GM23338 (cell line): ENCODE measurements around the gene SUSD3. TPM values are rescaled to one million over a fixed set of nuclear protein-coding genes. Genes with fewer than 3 reads are reported as not detected.

Experiments used
- ATAC-seq: fragments of 200-7000 bp; cut with Tn5 transposase; 3 replicates; pipeline ENCODE4 v1.9.1; 2020
- DNase-seq: peaks from one replicate; pipeline ENCODE4 v3.0.0-alpha.2; 2015; ENCODE audit warnings: low spot score
- H2AFZ ChIP-seq: fragments of 200-600 bp; sonication (generic); 2 replicates; pipeline ENCODE4 v1.8.0; 2016; ENCODE audit warnings: antibody characterized with exemption, mild to moderate bottlenecking, moderate library complexity
- H3F3A ChIP-seq: fragments of 200-600 bp; sonication (generic); replicated peaks from 2 replicates; pipeline ENCODE4 v1.8.0; 2017; ENCODE audit warnings: antibody characterized with exemption, mixed run types, low read depth
- H3K27ac ChIP-seq: fragments of 200-600 bp; sonication (generic); 2 replicates; pipeline ENCODE4 v1.6.1; 2016; ENCODE audit warnings: low read depth
- H3K27me3 ChIP-seq: fragments of 200-600 bp; sonication (generic); 2 replicates; pipeline ENCODE4 v1.8.0; 2016; ENCODE audit warnings: mild to moderate bottlenecking, mixed run types, moderate library complexity; ENCODE audit not compliant: insufficient read depth
- H3K36me3 ChIP-seq: fragments of 200-600 bp; sonication (generic); 2 replicates; pipeline ENCODE4 v1.8.0; 2016; ENCODE audit warnings: mild to moderate bottlenecking; ENCODE audit not compliant: insufficient read depth
- H3K4me1 ChIP-seq: fragments of 200-600 bp; sonication (generic); 2 replicates; pipeline ENCODE4 v1.8.0; 2016; ENCODE audit warnings: mild to moderate bottlenecking, moderate library complexity; ENCODE audit not compliant: insufficient read depth
- H3K4me2 ChIP-seq: fragments of 200-600 bp; sonication (generic); 2 replicates; pipeline ENCODE4 v1.7.1; 2017; ENCODE audit warnings: mixed run types
- H3K4me3 ChIP-seq: fragments of 200-600 bp; sonication (generic); 2 replicates; pipeline ENCODE4 v1.6.1; 2016; ENCODE audit warnings: mixed run types
- H3K79me2 ChIP-seq: fragments of 200-600 bp; sonication (generic); replicated peaks from 2 replicates; pipeline ENCODE4 v1.8.0; 2017; ENCODE audit warnings: mild to moderate bottlenecking; ENCODE audit not compliant: insufficient read depth
- H3K9me2 ChIP-seq: fragments of 200-600 bp; sonication (generic); 2 replicates; pipeline ENCODE4 v1.8.0; 2017; ENCODE audit not compliant: insufficient read depth
- H4K20me1 ChIP-seq: fragments of 200-600 bp; sonication (generic); replicated peaks from 2 replicates; pipeline ENCODE4 v1.8.0; 2017; ENCODE audit warnings: mild to moderate bottlenecking; ENCODE audit not compliant: insufficient read depth
- H3K27ac Mint-ChIP-seq: 2 replicates; pipeline ENCODE4 v1.8.0; 2020; ENCODE audit warnings: inconsistent platforms, mild to moderate bottlenecking, moderate library complexity, mixed read lengths
- H3K27me3 Mint-ChIP-seq: 3 replicates; pipeline ENCODE4 v1.8.0; 2022; ENCODE audit warnings: low read depth, mild to moderate bottlenecking, moderate library complexity, mixed read lengths, inconsistent platforms; ENCODE audit not compliant: insufficient read depth, poor library complexity
- H3K36me3 Mint-ChIP-seq: 3 replicates; pipeline ENCODE4 v1.8.0; 2021; ENCODE audit warnings: low read depth, mild to moderate bottlenecking, inconsistent platforms, moderate library complexity, mixed read lengths
- H3K4me1 Mint-ChIP-seq: 3 replicates; pipeline ENCODE4 v1.8.0; 2020; ENCODE audit warnings: mild to moderate bottlenecking, inconsistent platforms, mixed read lengths
- H3K4me3 Mint-ChIP-seq: 3 replicates; pipeline ENCODE4 v1.8.0; 2021; ENCODE audit warnings: moderate library complexity, mild to moderate bottlenecking, inconsistent platforms, mixed read lengths
- H3K9me3 Mint-ChIP-seq: 3 replicates; pipeline ENCODE4 v1.8.0; 2020; ENCODE audit warnings: moderate library complexity, mild to moderate bottlenecking, inconsistent platforms, mixed read lengths
- CREB1 ChIP-seq: fragments of 250-450 bp; sonication (Bioruptor Pico); IDR thresholded peaks from 2 replicates; pipeline ENCODE4 v1.5.0; 2020; ENCODE audit warnings: low read depth, mild to moderate bottlenecking, moderate library complexity
- CTCF ChIP-seq, 2 experiments: fragments of 200-600 bp in 1 of 2; sonication (generic) in 1 of 2; conservative IDR thresholded peaks; 2 replicates each; pipeline versions ENCODE4 v1.5.1 to v1.6.1; 2016 to 2017; ENCODE audit warnings: antibody characterized with exemption in 2 of 2, low read depth in 2 of 2, mild to moderate bottlenecking in 2 of 2, moderate library complexity in 1 of 2
- ETS1 ChIP-seq: IDR thresholded peaks from 2 replicates; pipeline ENCODE4 v1.6.1; 2016; ENCODE audit warnings: antibody characterized with exemption
- EZH2 ChIP-seq: fragments of 200-600 bp; sonication (generic); IDR thresholded peaks from one replicate; pipeline ENCODE4 v1.8.0; 2017; ENCODE audit warnings: antibody characterized with exemption, mild to moderate bottlenecking, low read depth; ENCODE audit not compliant: unreplicated experiment
- EZH2phosphoT487 ChIP-seq: fragments of 200-600 bp; sonication (generic); IDR thresholded peaks from one replicate; pipeline ENCODE4 v1.8.1; 2018; ENCODE audit warnings: antibody characterized with exemption; ENCODE audit not compliant: unreplicated experiment
- JUNB ChIP-seq: IDR thresholded peaks from one replicate; pipeline ENCODE4 v1.6.1; 2016; ENCODE audit warnings: antibody characterized with exemption; ENCODE audit not compliant: unreplicated experiment
- NANOG ChIP-seq: IDR thresholded peaks from 2 replicates; pipeline ENCODE4 v1.6.1; 2016; ENCODE audit warnings: antibody characterized with exemption, borderline replicate concordance
- POLR2AphosphoS5 ChIP-seq: IDR thresholded peaks from 2 replicates; pipeline ENCODE4 v1.6.1; 2016; ENCODE audit warnings: antibody characterized with exemption, low read depth
- REST ChIP-seq: IDR thresholded peaks from one replicate; pipeline ENCODE4 v1.6.1; 2018; ENCODE audit warnings: antibody characterized with exemption; ENCODE audit not compliant: unreplicated experiment
- STAT1 ChIP-seq: IDR thresholded peaks from one replicate; pipeline ENCODE4 v1.6.1; 2016; ENCODE audit warnings: antibody characterized with exemption; ENCODE audit not compliant: unreplicated experiment
- ZNF114 ChIP-seq: fragments of 250-450 bp; sonication (Bioruptor Pico); IDR thresholded peaks from 2 replicates; pipeline ENCODE4 v1.5.0; 2020; ENCODE audit warnings: mild to moderate bottlenecking, moderate library complexity
- ZNF331 ChIP-seq: fragments of 250-450 bp; sonication (Bioruptor Pico); IDR thresholded peaks from 2 replicates; pipeline ENCODE4 v1.5.0; 2020; ENCODE audit warnings: low read depth, mild to moderate bottlenecking, moderate library complexity
- ZNF462 ChIP-seq: fragments of 250-450 bp; sonication (Bioruptor Pico); IDR thresholded peaks from 2 replicates; pipeline ENCODE4 v1.5.0; 2020; ENCODE audit warnings: mild to moderate bottlenecking, moderate library complexity
- polyA plus RNA-seq: library from polyadenylated mRNA; unstranded; fragments of >200 nt; fragmentation: Nextera tagmentation; extraction: Ambion mirVana; gene quantifications from 2 replicates; pipeline ENCODE4 v1.2.1, GENCODE V29; 2016
- total RNA-seq: library from RNA; depleted of rRNA; stranded (reverse); fragments of >200 nt; shearing (Covaris generic); gene quantifications from 2 replicates; pipeline ENCODE4 v1.2.3, GENCODE V29; 2014

The SUSD3 gene
- total and polyA plus RNA-seq, 2 experiments from 2014 or later = 6.9 to 20.1 TPM

- no peak overlapping the region for H3K27ac Mint-ChIP-seq
- H3K4me1 ChIP-seq = peaks cover 16% of the 10 kb centered on the region
- peaks cover 21% of the 10 kb centered on the region for H3K27me3 Mint-ChIP-seq
- H3K4me1 Mint-ChIP-seq = peaks cover 39% of the 10 kb centered on the region
- H3K36me3 Mint-ChIP-seq = no peaks in the 10 kb centered on the region
- DNase-seq (no peak), ATAC-seq (no peak)
- no peaks in the 10 kb centered on the region for H3K9me3 Mint-ChIP-seq
- 0 out of 2 replicates have a peak, but pooled peaks cover 6% of the 10 kb centered on the region for H3K79me2 ChIP-seq
- H4K20me1 ChIP-seq = 0 out of 2 replicates have a peak, but pooled peaks cover 8% of the 10 kb centered on the region
- no peak overlapping the region; the same call in 1 of the 2 replicates for H3K4me2 ChIP-seq
- no peaks in the 10 kb centered on the region for H3F3A ChIP-seq
- TF ChIP-seq STAT1 (no peak), ZNF114 (CRISPR knock-in tag) (no peak), ETS1 (no peak), EZH2phosphoT487 (no peak), CTCF (conservative IDR thresholded peaks at IDR 0.05; ENCODE audit: low read depth in 2 of 2) (no peak), ZNF331 (CRISPR knock-in tag) (no peak), REST (no peak), NANOG (no peak), POLR2AphosphoS5 (no peak), CREB1 (CRISPR knock-in tag) (no peak), EZH2 (no peak), ZNF462 (no peak), JUNB (no peak)
- H2AFZ ChIP-seq = no peak overlapping the region
- no peak overlapping the region for H3K27ac ChIP-seq
- H3K4me3 ChIP-seq = no peak overlapping the region
- no peaks in the 10 kb centered on the region for H3K36me3 ChIP-seq
- H3K9me2 ChIP-seq = no peaks in the 10 kb centered on the region
- H3K4me3 Mint-ChIP-seq = no peak overlapping the region; the same call in 2 of the 3 replicates
- H3K27me3 ChIP-seq = peaks cover 9% of the 10 kb centered on the region
These were observed 73.2 kb downstream of the SUSD3 start for GRCh38 chr9:93131599-93132286.
